Common myeloid progenitor, CD34-positive (primary cell): ENCODE data around the gene GPX1.
A peak's percentile ranks its signal among the peaks of the same experiment; 100 is the strongest.
"Not testable (repeated sequence)": the region's sequence is repeated elsewhere in the genome, so short reads cannot be mapped to it uniquely, and the experiment has no call there.

Experiments used
- CTCF ChIA-PET: fragments of 350-600 bp; sonication (Branson Sonifier 250); formaldehyde crosslinking; loops from one replicate; lab custom pipeline; 2021; ENCODE audit warnings: antibody characterized with exemption; lab: Charles Lee
- POLR2A ChIA-PET: fragments of 350-600 bp; sonication (Branson Sonifier 250); formaldehyde crosslinking; loops from one replicate; lab custom pipeline; 2021; ENCODE audit warnings: antibody characterized with exemption; lab: Charles Lee
- DNase-seq, 3 donors: peaks; one replicate each; pipeline versions ENCODE4 v3.0.0 to v3.0.0-alpha.2; 2013
- H3K27ac ChIP-seq, 2 experiments: 1 replicate in 1 of 2; 2 replicates in 1 of 2; pipeline ENCODE4 v1.7.0; 2013; ENCODE audit warnings: inconsistent platforms in 2 of 2, low read length in 2 of 2, mild to moderate bottlenecking in 2 of 2, low read depth in 1 of 2, moderate library complexity in 1 of 2; ENCODE audit not compliant: severe bottlenecking in 2 of 2, insufficient read depth in 1 of 2, poor library complexity in 1 of 2
- H3K27me3 ChIP-seq, 5 experiments: replicated peaks in 2 of 5; 1 replicate in 3 of 5; 2 replicates in 2 of 5; pipeline versions ENCODE4 v1.6.1 to v1.7.0; 2013; ENCODE audit warnings: low read length in 4 of 5, mild to moderate bottlenecking in 2 of 5, moderate library complexity in 2 of 5, inconsistent platforms in 1 of 5; ENCODE audit not compliant: insufficient read depth in 5 of 5, control insufficient read depth in 4 of 5
- H3K36me3 ChIP-seq, 4 experiments: 1 replicate in 2 of 4; 2 replicates in 2 of 4; pipeline versions ENCODE4 v1.6.1 to v1.7.0; 2013; ENCODE audit warnings: low read length in 3 of 4, control low read depth in 1 of 4, mild to moderate bottlenecking in 1 of 4; ENCODE audit not compliant: control insufficient read depth in 4 of 4, insufficient read depth in 4 of 4
- H3K4me1 ChIP-seq, 4 experiments: 1 replicate in 3 of 4; 2 replicates in 1 of 4; pipeline versions ENCODE4 v1.6.1 to v1.7.1; 2013; ENCODE audit warnings: low read length in 3 of 4, mild to moderate bottlenecking in 3 of 4, control low read depth in 1 of 4, inconsistent platforms in 1 of 4, moderate library complexity in 1 of 4; ENCODE audit not compliant: control insufficient read depth in 4 of 4, insufficient read depth in 4 of 4; ENCODE audit errors: control extremely low read depth in 1 of 4
- H3K4me3 ChIP-seq, 7 experiments: 1 replicate in 4 of 7; 2 replicates in 3 of 7; pipeline versions ENCODE4 v1.5.1 to v1.7.0; 2013; ENCODE audit warnings: mild to moderate bottlenecking in 7 of 7, low read length in 6 of 7, moderate library complexity in 6 of 7, inconsistent platforms in 2 of 7, low read depth in 2 of 7, control low read depth in 1 of 7; ENCODE audit not compliant: insufficient read depth in 4 of 7, control insufficient read depth in 1 of 7; ENCODE audit errors: extremely low read depth in 1 of 7
- H3K9me3 ChIP-seq, 5 experiments: 1 replicate in 4 of 5; 2 replicates in 1 of 5; pipeline versions ENCODE4 v1.6.1 to v1.7.1; 2013; ENCODE audit warnings: low read length in 4 of 5, mild to moderate bottlenecking in 2 of 5, inconsistent platforms in 1 of 5, low read depth in 1 of 5, moderate library complexity in 1 of 5; ENCODE audit not compliant: control insufficient read depth in 4 of 5, insufficient read depth in 2 of 5; ENCODE audit errors: control extremely low read depth in 1 of 5
- WGBS: methylation state at CpG from one replicate; pipeline ENCODE4 v1.1.5; 2013; ENCODE audit not compliant: insufficient coverage; 5-methylcytosine and 5-hydroxymethylcytosine counted together

GPX1 gene

GRCh38 chr3:49328350-49328749 is 29.8 kb downstream of the GPX1 start:
- POLR2A ChIA-PET, H3K4me3 ChIP-seq, DNase-seq, H3K27ac ChIP-seq, H3K27me3 ChIP-seq, CTCF ChIA-PET, H3K4me1 ChIP-seq, H3K9me3 ChIP-seq: not testable (repeated sequence)
- WGBS = 88% methylated on average over 1 of the region's 2 CpGs
- H3K36me3 ChIP-seq = peaks cover 22 to 80% (median 51%) of the 10 kb centered on the region in 4 experiments

- ChIA-PET POLR2A (no interaction called here), CTCF (interaction anchor here (1.1 to 1.9 kb wide), 3 partner anchors 11 to 122 kb away, joined by 3 to 8 read pairs (median 8); no protein-coding TSS in a partner anchor)
- Histone ChIP-seq H3K4me3 (no peak overlapping the region), H3K36me3 (peaks cover 23 to 79% (median 52%) of the 10 kb centered on the region in 4 experiments), H3K27ac (no peak overlapping the region), H3K9me3 (no peaks in the 10 kb centered on the region), H3K27me3 (no peaks in the 10 kb centered on the region), H3K4me1 (no peaks in the 10 kb centered on the region)
- WGBS = 93% methylated on average over 4 of the region's 7 CpGs
- DNase-seq = peak in 2 of 3 donors; percentile 46 to 50
These were observed 30.7 kb downstream of the GPX1 start for GRCh38 chr3:49327485-49327884.

GRCh38 chr3:49324768-49325167 is 33.4 kb downstream of the GPX1 start:
- DNase-seq = no peak
- CTCF ChIA-PET = interaction anchor here (0.9 kb wide), 1 partner anchor 10 kb away, joined by 3 read pairs; no protein-coding TSS in a partner anchor

GRCh38 chr3:49316696-49317457 is 41.3 kb downstream of the GPX1 start:
- no peak overlapping the region for H3K4me3 ChIP-seq
- no peaks in the 10 kb centered on the region for H3K9me3 ChIP-seq
- no peak overlapping the region for H3K27ac ChIP-seq
- POLR2A ChIA-PET = interaction anchor here (0.6 kb wide), 1 partner anchor 83 kb away, joined by 5 read pairs; no protein-coding TSS in a partner anchor
- H3K4me1 ChIP-seq = no peaks in the 10 kb centered on the region
- H3K27me3 ChIP-seq = no peaks in the 10 kb centered on the region
- no peak for DNase-seq
- H3K36me3 ChIP-seq = peaks cover 21 to 64% (median 47%) of the 10 kb centered on the region in 4 experiments
- CTCF ChIA-PET = interaction anchor here (0.7 to 1.4 kb wide), 4 partner anchors 9 to 133 kb away, joined by 3 read pairs; partner anchors contain the start of gene USP4
- whole genome bisulfite sequencing = 100% methylated on average over 14 of the region's 16 CpGs

More at GRCh38 chr3:49324768-49325167, 33.4 kb downstream of the GPX1 start:
- Histone ChIP-seq H3K9me3 (no peaks in the 10 kb centered on the region), H3K4me1 (no peaks in the 10 kb centered on the region), H3K27me3 (no peaks in the 10 kb centered on the region), H3K36me3 (peaks cover 22 to 85% (median 57%) of the 10 kb centered on the region in 4 experiments), H3K27ac (no peak overlapping the region), H3K4me3 (no peak overlapping the region)
- 95% methylated on average over 6 of the region's 7 CpGs for WGBS
- POLR2A ChIA-PET = no interaction called here

- no peaks in the 10 kb centered on the region for H3K27me3 ChIP-seq
- ChIA-PET CTCF (interaction anchor here (0.6 to 0.8 kb wide), 2 partner anchors 12 to 142 kb away, joined by 3 read pairs; no protein-coding TSS in a partner anchor), POLR2A (interaction anchor here (0.6 kb wide), 1 partner anchor 231 kb away, joined by 4 read pairs; no protein-coding TSS in a partner anchor)
- no CpG with 5 or more reads among the region's 1 CpG for WGBS
- no peak overlapping the region for H3K27ac ChIP-seq
- no peaks in the 10 kb centered on the region for H3K9me3 ChIP-seq
- H3K4me3 ChIP-seq = no peak overlapping the region
- no peaks in the 10 kb centered on the region for H3K4me1 ChIP-seq
- DNase-seq = no peak
- peaks cover 25 to 63% (median 43%) of the 10 kb centered on the region in 4 experiments for H3K36me3 ChIP-seq
These were observed 44.1 kb downstream of the GPX1 start for GRCh38 chr3:49313896-49314688.

GRCh38 chr3:49311283-49311682 is 46.9 kb downstream of the GPX1 start:
- POLR2A ChIA-PET = no interaction called here
- CTCF ChIA-PET = interaction anchor here (2.3 kb wide), 1 partner anchor 141 kb away, joined by 7 read pairs; the partner anchor contains the start of gene KLHDC8B
- Histone ChIP-seq H3K27me3 (no peaks in the 10 kb centered on the region), H3K36me3 (peaks cover 20 to 61% (median 48%) of the 10 kb centered on the region in 4 experiments), H3K4me3 (no peak overlapping the region), H3K27ac (no peak overlapping the region), H3K4me1 (no peaks in the 10 kb centered on the region), H3K9me3 (no peaks in the 10 kb centered on the region)
- DNase-seq = no peak
- WGBS = 100% methylated on average over 2 of the region's 3 CpGs
